Measurements from ENCODE around the gene TMEM219. TPM values are rescaled to one million over a fixed set of nuclear protein-coding genes. Genes with fewer than 3 reads are reported as not detected.

Gene TMEM219
- total and polyA plus RNA-seq, 2 donors (not counting 1 experiment from before 2014, with no cell fraction given) = 79.4 to 100 TPM

- no peak overlapping the region for H3K4me2 ChIP-seq (ENCODE audit: extremely low read depth, insufficient read depth, low read length)
- H3K4me1 ChIP-seq (ENCODE audit: control insufficient read depth, extremely low read depth, insufficient read depth, low read length) = no peaks in the 10 kb centered on the region
- no peaks in the 10 kb centered on the region for H4K20me1 ChIP-seq (ENCODE audit: control insufficient read depth, extremely low read depth, insufficient read depth, low read length)
- DNase-seq (ENCODE audit: low read depth in 2 of 2) = no peak
- H2AFZ ChIP-seq (ENCODE audit: low read length) = no peak overlapping the region
- no peaks in the 10 kb centered on the region for H3K27me3 ChIP-seq (ENCODE audit: control insufficient read depth, insufficient read depth, low read length)
- TF ChIP-seq CTCF (conservative IDR thresholded peaks at IDR 0.05 in 1 of 2, IDR thresholded peaks at IDR 0.05 in 1 of 2; ENCODE audit: low read depth in 1 of 2, low read length in 2 of 2) = no peak
- TF ChIP-seq EZH2 (IDR thresholded peaks at IDR 0.05; ENCODE audit: low read length, missing control alignments) = no peak
- H3K4me3 ChIP-seq (replicated peaks in 1 of 4; ENCODE audit: control extremely low read depth in 1 of 4, insufficient read depth in 1 of 4, low read depth in 3 of 4, low read length in 4 of 4) = no peak overlapping the region
- H3K9ac ChIP-seq (ENCODE audit: insufficient read depth, low read length) = no peak overlapping the region
- no peaks in the 10 kb centered on the region for H3K36me3 ChIP-seq (ENCODE audit: control insufficient read depth, insufficient read depth, low read length)
- H3K27ac ChIP-seq (ENCODE audit: insufficient read depth, low read length) = no peak overlapping the region
- H3K79me2 ChIP-seq (ENCODE audit: control insufficient read depth, insufficient read depth, low read length) = no peaks in the 10 kb centered on the region
- no peaks in the 10 kb centered on the region for H3K9me3 ChIP-seq (ENCODE audit: control insufficient read depth, insufficient read depth, low read depth, low read length)
Observed at GRCh38 chr16:29950806-29951461, 10.9 kb upstream of the TMEM219 start.

- Histone ChIP-seq H3K27ac (ENCODE audit: insufficient read depth, low read length) (no peak overlapping the region), H3K4me2 (ENCODE audit: extremely low read depth, insufficient read depth, low read length) (no peak overlapping the region), H3K4me3 (replicated peaks in 1 of 4; ENCODE audit: control extremely low read depth in 1 of 4, insufficient read depth in 1 of 4, low read depth in 3 of 4, low read length in 4 of 4) (no peak overlapping the region), H4K20me1 (ENCODE audit: control insufficient read depth, extremely low read depth, insufficient read depth, low read length) (no peaks in the 10 kb centered on the region), H3K27me3 (ENCODE audit: control insufficient read depth, insufficient read depth, low read length) (no peaks in the 10 kb centered on the region), H3K36me3 (ENCODE audit: control insufficient read depth, insufficient read depth, low read length) (no peaks in the 10 kb centered on the region), H3K79me2 (ENCODE audit: control insufficient read depth, insufficient read depth, low read length) (no peaks in the 10 kb centered on the region), H3K9ac (ENCODE audit: insufficient read depth, low read length) (no peak overlapping the region), H3K9me3 (ENCODE audit: control insufficient read depth, insufficient read depth, low read depth, low read length) (no peaks in the 10 kb centered on the region), H3K4me1 (ENCODE audit: control insufficient read depth, extremely low read depth, insufficient read depth, low read length) (no peaks in the 10 kb centered on the region), H2AFZ (ENCODE audit: low read length) (no peak overlapping the region)
- no peak for TF ChIP-seq EZH2 (IDR thresholded peaks at IDR 0.05; ENCODE audit: low read length, missing control alignments)
- no peak for TF ChIP-seq CTCF (conservative IDR thresholded peaks at IDR 0.05 in 1 of 2, IDR thresholded peaks at IDR 0.05 in 1 of 2; ENCODE audit: low read depth in 1 of 2, low read length in 2 of 2)
- no peak for DNase-seq (ENCODE audit: low read depth in 2 of 2)
Observed at GRCh38 chr16:29951625-29952365, 10.1 kb upstream of the TMEM219 start.

GRCh38 chr16:29958756-29959155 lies 3.1 kb upstream of the TMEM219 start:
- H3K9ac ChIP-seq (ENCODE audit: insufficient read depth, low read length) = no peak overlapping the region
- no peak overlapping the region for H2AFZ ChIP-seq (ENCODE audit: low read length)
- no peak overlapping the region for H3K27ac ChIP-seq (ENCODE audit: insufficient read depth, low read length)
- H3K4me1 ChIP-seq (ENCODE audit: control insufficient read depth, extremely low read depth, insufficient read depth, low read length) = no peaks in the 10 kb centered on the region
- no peaks in the 10 kb centered on the region for H3K27me3 ChIP-seq (ENCODE audit: control insufficient read depth, insufficient read depth, low read length)
- no peaks in the 10 kb centered on the region for H3K36me3 ChIP-seq (ENCODE audit: control insufficient read depth, insufficient read depth, low read length)
- H3K79me2 ChIP-seq (ENCODE audit: control insufficient read depth, insufficient read depth, low read length) = no peaks in the 10 kb centered on the region
- no peaks in the 10 kb centered on the region for H4K20me1 ChIP-seq (ENCODE audit: control insufficient read depth, extremely low read depth, insufficient read depth, low read length)
- no peaks in the 10 kb centered on the region for H3K9me3 ChIP-seq (ENCODE audit: control insufficient read depth, insufficient read depth, low read depth, low read length)
- no peak overlapping the region for H3K4me2 ChIP-seq (ENCODE audit: extremely low read depth, insufficient read depth, low read length)
- DNase-seq (ENCODE audit: low read depth in 2 of 2) = no peak
- TF ChIP-seq EZH2 (IDR thresholded peaks at IDR 0.05; ENCODE audit: low read length, missing control alignments) (no peak), CTCF (conservative IDR thresholded peaks at IDR 0.05 in 1 of 2, IDR thresholded peaks at IDR 0.05 in 1 of 2; ENCODE audit: low read depth in 1 of 2, low read length in 2 of 2) (no peak)
- no peak overlapping the region for H3K4me3 ChIP-seq (replicated peaks in 1 of 4; ENCODE audit: control extremely low read depth in 1 of 4, insufficient read depth in 1 of 4, low read depth in 3 of 4, low read length in 4 of 4)
